NCI-H2107 treated with DMSO at 0.1 percent for 48 hours (cell line): ENCODE data around the gene EFNA5.

Source experiments
- DNase-seq: peaks from one replicate; lab custom pipeline; 2025; ENCODE audit not compliant: unreplicated experiment; lab: John Stamatoyannopoulos, UW

EFNA5 gene

DNA sequence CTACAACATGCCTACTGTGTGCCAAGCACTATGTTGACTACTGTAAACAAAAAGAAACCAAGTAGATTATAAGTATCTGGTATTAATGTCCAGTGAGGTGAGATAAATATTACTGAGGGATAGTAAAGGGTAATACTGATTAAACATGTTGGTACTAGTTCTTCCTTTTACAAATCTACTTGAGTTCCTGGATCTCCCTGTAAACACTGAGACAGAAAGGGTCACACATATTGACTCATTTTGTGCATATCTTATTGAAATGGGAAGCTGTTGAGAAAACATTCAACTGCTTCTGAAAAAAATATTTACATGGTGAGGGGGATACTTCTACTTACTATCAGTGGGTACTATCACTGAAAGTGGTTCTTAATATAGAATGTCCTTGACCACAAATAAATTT lies 24.3 kb downstream of the EFNA5 start:
- no peak for DNase-seq

DNA sequence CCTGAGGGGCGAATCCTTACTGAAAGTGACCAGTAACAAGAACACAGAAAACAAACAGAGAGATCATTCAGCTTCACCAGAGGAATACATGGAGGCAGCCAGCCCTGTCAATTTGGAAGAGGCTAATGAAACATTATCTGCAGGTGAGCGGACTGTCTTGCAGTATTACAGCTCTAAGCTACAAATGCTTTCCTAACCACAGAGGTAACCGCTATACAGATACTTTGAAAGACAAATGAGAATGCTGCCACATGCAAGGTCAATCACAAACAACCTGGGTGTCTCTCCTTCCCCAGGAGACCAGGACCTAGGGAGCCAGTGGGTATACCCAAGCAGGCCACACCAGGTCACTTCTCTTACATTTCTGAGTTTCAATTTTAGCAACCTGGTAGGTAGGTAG lies 30.2 kb downstream of the EFNA5 start:
- peak; percentile 30 for DNase-seq

DNA sequence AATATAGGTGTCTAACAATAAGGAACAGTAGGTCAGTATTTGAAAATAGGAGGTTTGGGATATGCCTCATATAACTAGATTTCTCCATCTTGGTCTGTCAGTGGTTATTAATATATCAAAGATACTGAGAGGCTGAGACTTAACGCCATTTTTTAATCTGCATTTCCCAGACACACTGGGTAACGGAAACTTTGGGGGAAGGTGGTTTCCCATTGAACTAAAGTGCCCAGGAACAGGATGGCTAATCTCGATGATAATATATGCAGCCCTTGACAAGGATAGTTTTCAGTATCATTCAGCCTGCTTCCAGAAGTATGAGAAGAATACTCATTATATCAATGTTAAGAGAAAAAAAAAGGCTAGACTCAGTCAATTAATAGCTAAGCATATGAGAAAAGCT lies 30.7 kb downstream of the EFNA5 start:
- DNase-seq = no peak

DNA sequence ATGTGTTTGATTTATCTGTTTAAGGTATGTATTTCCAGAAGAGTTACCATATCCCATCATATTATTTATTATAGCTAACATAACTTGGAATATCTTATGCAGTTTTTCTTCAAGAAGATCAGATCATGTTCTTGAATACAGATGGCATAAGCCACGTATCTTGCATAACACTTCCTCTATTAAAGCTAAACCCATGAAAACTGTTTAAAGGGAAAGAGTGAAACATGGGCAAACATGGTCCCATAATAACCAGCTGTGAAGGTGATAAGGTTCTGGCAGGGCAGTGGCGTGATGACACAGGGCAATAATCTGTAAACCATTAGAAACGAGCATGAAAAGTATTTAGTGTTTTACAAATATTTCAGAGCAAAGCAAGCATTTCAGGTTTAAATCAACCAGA lies 34.2 kb downstream of the EFNA5 start:
- DNase-seq = no peak

DNA sequence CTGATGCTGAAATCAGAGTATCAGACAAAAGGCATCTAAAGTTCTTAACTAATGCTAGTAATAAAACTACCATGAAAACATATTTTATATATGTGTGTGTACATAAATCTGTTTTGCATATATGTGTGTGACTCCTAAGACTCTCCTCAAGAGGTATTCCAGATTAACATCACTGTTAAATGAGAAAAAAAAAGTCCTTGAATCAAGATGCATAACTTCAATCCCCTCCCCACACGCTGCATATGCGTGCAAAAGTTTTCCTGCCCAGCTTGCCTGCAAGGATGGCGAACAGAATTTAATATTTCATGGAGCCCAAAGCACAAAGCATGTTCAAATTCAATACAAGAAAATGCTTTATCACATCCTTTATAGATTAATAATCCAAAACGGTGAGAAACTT lies 34.7 kb downstream of the EFNA5 start:
- no peak for DNase-seq

DNA sequence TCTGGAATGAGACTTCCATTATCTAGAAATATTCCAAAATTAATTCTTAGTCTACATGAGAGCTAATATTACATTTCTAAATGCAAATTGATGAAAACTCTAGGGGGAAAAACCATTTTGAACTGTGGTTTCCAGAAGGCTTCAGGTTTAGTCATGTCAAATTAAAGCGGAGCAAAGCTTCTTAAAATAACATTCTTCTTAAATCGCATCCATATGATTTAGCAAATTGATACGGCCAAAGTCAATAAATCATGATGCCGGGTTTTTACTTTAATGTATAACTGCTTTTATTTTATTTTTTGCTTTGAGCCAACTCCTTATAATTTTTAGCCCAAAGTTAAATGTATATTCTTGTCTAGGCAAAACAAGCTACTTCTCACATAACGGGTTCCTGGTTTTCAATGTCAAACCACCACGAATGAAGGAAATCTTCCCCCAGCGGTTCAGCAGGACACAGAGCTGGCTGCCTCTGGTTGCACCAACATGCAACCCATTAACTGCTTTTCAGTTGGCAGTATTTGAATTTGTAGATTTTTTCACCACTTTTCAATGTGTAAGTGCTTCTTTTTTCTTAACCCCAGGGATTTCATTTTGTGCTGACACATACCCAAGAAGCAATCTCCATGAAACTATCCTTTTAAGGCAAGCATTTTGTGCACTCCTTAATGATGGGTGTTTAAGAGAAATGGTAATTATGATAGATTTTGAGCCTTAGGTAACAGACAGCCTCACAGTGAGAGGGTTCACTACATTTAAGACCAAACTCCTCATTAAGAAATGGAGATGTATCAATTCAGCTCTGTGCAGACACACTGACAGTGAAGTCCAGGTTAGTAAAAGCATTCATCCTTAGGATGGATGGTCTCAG lies 35.5 kb downstream of the EFNA5 start:
- DNase-seq = no peak

DNA sequence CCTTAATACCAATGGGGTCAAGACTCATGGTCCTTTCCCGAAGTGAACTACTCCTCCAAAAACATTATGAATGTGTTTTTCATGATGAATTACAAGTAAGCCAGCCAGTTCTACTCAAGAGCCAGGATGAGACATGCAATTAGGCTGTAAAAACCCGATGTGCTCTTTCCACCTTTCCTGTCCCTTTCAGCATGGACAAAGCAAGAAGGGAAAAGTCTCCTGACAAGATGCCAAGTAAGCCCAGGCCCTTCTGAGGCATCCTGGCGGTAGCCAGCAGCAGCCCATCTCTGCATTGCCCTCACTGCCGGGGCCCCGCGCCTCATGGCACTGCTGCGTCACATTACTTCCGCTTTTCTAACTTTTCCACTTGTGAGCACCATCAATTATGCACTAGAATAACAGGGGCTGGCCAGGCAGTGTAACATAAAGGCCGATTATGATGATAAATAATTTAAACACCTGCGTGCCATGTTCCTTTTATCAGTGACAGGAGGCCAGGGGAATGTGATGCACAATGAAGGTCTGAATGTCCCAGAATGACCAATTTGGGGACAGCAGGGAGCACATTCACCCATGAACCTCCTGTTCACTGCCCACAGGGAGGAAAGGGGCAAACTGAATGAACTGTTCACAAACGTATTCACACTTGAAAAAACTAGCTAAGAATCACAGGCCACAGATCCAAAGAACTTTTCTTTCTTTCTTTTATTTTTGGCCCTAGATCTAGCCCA lies 37.4 kb downstream of the EFNA5 start:
- DNase-seq = no peak

DNA sequence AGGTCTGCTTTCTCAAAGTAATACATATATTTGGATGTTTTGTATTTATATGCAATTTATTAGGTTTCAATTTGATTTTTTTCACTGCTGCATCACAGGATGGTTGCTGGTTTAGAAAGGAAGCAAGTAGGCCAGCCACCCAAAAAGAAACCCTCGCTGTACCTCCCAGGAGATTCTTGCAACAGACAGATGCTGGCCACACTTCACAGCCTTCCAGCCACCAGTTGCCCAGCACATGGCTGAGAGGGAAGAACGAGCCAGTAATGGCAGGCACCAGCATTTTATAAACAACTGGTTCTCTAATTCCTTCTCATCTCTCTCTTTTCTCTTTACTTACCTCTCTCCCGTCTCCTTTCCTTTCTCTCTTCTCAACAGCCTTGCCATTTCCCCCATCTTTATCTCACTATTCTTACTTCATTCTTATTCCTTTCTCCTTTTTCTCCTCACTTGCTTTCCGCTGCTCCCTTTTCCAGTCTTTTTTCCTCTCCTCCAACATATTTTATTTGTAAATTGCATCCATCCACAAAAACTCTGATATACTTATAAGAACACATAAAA lies 38.9 kb downstream of the EFNA5 start:
- no peak for DNase-seq

DNA sequence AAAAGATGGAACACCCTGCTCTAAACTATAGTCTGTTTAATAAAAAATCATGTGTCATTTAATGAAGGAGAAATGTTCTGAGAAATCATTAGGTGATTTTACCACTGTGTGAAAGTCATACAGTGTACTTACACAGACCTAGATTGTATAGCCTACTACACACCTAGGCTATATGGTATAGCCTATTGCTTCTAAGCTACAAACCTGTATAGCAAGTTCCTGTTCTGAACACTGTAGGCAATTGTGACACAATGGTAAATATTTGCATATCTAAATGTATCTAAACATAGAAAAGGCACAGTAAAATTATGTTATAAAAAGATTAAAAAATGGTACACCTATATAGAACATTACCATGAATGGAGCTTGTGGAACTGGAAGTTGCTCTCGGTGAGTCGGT lies 40.6 kb downstream of the EFNA5 start:
- DNase-seq = no peak

DNA sequence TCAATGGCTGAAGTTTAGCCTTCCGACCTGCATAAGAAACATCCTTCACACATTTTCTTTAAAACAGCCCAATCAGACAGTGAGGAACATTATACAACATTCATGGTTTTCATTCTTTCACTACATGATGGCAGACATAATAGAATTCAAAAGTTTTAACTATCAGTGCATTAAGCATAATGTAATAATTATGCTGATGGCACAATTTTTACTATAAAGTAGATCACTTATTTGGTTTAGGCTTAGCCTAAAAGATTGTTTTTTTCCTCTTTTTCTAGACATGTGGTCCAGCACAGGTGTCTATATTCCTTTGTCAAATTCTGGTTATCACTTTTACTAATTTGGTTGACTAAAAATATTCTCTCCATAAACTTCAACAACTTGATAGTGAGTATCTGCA lies 46.5 kb downstream of the EFNA5 start:
- DNase-seq = no peak

DNA sequence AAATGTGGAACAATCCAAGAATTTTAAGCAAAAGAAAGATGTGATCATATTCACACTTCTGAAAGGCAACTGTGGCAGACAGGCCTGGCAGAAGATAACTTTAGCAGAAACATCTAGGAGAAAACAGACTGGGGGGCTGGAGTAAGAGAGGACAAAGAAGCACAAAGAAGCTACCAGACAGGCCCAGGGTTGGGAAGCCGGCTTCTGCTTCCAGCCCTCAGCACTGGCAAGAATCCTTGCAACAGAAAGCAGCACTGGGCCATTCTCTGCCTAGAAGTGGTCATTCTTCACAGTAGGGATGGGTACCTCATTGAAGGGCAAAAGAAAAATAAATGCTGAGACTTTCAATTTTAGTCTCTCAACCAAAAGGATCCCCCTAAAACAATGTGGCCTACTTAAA lies 49.6 kb downstream of the EFNA5 start:
- DNase-seq = no peak

DNA sequence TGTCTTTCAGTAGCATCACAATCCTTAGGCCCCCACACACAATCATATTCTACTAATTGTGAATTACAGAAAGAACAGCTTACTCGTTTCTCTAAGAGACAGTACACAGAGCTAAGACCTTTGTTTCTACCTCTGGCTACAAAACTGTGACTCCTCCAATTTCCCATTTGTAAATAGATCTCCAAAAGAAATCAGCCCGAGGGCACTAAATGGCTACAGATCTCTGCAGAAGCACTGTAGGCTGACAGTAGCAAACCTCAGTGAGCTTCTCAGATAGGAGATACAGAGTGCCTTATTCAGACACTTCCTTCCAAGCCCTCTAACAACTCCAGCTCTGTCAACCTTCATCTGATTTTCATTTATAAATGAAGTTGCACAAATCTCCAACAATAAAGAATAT lies 51.0 kb downstream of the EFNA5 start:
- DNase-seq = no peak

DNA sequence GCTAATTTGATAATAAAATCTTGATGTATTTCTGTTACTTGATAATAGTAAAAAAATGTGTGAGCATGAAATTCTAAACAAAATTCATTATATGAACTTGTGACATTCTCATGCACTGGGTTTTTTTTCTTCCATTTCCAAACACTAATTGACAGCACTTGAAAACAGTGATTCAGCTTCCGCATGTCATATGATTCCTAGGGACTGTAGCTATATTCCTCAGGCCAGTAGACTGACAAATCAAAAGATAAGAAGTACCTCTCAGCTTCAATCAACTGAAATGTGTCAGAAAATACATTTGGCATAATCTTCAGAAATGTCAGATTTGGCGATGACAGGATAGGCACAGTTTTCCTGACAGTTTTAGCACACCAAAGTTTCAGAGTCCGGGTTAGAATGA lies 52.5 kb downstream of the EFNA5 start:
- DNase-seq = no peak

DNA sequence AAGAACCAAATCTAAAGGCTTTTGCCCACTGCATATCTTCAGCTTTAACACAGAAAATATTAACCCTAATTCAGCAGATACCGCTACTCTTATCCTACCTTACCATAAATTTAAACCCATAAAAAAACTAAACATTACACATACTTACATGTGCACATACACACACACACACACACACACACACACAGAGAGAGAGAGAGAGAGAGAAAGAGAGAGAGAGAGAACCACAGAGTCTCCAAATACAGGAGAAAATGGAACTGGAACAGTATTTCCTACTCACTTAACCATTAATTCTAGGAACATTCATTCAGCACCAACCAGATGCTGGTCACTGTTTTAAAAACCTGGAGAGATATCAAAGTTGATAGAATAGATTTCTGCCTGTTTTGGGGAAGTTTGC lies 53.7 kb downstream of the EFNA5 start:
- no peak for DNase-seq

DNA sequence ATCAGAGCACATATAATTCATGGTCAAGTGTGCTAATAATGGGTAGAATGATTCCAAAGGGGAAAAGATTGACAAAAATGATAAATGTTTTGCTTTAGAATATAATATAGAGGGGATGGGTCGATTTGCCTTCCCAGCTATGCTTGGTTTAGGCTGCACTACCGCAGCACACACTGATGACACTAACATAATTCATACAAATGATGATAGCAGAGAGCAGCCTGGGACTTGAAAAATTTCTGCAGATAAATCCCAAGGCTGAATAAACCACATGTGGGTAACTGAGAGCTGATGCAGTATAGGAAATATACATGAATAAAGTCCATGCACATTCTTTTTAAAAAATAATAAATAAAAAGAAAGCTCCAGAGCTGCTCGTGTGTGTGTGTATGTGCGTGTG lies 54.5 kb downstream of the EFNA5 start:
- DNase-seq = no peak

DNA sequence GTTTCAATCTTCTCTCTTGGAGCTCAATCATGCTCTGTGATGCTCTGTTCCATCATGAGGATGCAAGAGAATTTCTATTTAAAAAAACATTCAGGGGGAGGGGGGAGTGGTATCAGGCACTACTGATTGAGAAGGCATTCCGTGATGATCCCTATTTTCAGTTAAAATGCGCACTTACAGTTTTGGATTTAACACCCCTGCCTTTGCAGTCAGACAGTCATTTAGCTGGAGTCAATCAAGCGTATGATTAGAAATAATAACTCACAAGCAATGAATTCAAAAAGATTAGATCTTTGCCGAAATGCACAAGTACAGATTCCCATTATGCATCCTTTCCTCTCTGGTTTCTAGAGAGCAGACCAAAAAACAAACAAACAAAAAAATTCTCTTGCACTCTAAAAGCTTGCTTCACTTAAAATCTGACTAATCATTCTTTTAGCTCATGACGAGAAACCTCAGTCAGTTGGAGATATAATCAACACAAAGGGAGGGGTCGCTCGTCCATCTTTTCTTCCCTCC lies 55.4 kb downstream of the EFNA5 start:
- no peak for DNase-seq

DNA sequence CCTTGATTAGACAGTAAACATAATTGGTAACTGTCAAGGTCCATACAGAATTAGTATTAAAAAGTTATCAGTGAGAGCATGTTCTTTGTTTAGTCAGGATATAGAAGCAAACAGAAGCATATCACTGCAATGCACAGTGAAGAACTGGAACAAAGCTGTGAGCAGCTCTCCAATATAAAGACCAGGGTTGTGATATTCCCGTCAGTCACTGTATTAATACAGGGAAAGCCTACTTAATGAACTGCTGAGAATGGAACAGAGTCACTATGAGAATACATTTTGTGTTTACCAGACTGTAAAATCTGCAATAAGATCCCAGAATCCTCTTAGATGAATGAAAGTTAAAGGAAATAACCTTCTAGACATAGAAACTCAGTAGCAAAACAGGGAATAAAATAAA lies 58.2 kb downstream of the EFNA5 start:
- no peak for DNase-seq

DNA sequence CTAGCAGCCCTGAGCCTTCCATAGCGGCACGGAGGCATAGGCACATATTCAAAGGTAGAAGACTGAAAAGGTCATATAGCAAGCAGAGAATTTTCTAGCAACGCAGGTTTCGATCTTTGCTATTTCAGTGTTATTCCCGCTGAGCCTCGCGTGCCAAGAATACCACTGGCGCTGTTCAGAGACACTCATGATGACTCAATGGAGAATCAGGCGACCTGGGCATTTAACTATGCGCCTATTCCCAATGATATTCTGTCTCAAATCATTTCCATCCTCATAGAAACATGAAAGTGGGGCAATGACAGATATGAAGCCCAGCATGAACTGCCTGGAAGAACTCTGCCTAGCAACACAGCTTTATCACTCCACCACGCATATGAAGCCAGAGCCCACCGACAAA lies 59.9 kb downstream of the EFNA5 start:
- no peak for DNase-seq

DNA sequence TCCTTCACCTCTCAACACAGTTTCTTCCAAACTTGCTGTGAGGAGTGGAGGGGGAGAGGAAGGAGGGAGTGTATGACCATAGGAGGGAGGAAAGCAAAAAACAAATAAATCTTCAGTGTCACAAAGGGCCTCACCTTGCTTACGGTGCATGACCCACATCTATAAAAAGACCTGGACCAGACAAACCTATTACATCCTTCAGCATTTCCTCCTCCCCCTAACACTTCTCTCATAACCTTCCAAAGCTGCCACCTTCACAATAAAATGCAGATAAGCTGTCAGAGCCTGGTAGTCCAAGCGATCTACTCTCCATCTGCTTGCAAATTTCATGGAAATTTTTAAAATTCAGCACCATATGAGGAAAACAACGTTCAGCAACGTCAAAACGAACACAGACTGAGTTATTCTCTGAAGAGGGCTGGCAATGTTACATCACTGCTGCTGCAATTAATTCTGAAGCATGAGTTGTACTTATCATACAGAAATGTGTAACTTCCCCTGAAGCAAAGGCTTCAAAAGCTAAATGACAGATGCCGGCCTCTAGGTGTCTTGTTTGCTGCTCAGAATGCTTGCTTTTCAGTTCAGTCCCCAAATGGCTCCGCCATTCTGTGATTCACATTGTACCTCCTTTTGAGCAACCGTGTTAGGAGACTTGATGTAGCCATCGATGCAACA lies 62.9 kb downstream of the EFNA5 start:
- no peak for DNase-seq

DNA sequence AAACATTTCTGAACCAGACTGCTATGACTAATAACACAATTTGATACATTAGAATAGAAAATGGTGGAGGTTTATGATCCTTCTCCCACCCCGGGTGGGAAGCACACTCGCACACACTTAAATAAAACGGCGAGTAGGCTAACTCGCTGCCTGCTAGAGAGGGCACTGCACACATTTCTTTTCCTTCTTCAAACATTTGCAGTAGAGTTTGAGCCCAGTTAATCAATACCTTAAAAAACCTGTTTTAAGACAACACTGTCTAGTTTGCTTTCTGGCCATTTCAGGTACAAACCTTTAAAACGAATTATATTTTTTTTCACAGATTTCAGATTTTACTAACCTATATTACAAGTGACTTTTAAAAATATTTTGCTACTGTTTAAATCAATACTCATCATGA lies 63.5 kb downstream of the EFNA5 start:
- no peak for DNase-seq

DNA sequence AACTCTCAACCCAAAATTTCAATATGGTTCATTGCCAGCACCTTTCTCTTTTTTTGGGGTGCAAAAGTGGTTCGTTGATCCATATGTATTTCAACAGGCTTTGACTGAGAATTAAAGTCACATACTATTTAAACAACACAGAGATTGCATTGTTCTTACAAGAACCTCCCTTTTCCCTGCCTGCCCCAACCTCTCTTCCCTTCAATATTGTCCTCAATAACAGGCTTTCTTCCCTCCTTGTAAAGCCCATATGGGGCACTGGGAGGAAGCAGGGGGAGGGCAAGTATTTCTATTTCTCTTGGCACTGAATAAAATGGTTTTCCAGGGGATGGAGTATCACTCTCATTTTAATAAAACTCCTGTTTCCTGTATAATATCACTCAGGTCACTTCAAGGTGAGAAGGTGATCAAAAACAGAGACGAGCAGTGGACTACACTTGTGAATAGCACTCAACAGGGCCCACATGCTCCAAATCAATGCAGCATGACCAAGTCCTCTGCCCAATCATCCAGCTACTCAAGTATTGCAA lies 65.1 kb downstream of the EFNA5 start:
- no peak for DNase-seq
